ES-I3 (cell line): ENCODE results near the gene ZNHIT1.
A peak's percentile ranks its signal among the peaks of the same experiment; 100 is the strongest.
"Not testable (repeated sequence)": the region's sequence is repeated elsewhere in the genome, so short reads cannot be mapped to it uniquely, and the experiment has no call there.

ENCODE experiments used
- H3K36me3 ChIP-seq: 2 replicates; pipeline ENCODE4 v1.6.1; 2013; ENCODE audit warnings: mild to moderate bottlenecking, low read length, control low read depth, moderate library complexity; ENCODE audit not compliant: insufficient read depth
- H3K4me1 ChIP-seq: 2 replicates; pipeline ENCODE4 v1.6.1; 2013; ENCODE audit warnings: mild to moderate bottlenecking, control low read depth, low read length; ENCODE audit not compliant: insufficient read depth
- H3K9ac ChIP-seq: 2 replicates; pipeline ENCODE4 v1.6.1; 2013; ENCODE audit warnings: low read depth, mild to moderate bottlenecking, low read length, moderate library complexity
- H3K9me3 ChIP-seq: 2 replicates; pipeline ENCODE4 v1.6.1; 2013; ENCODE audit warnings: mild to moderate bottlenecking, low read length, moderate library complexity; ENCODE audit not compliant: control insufficient read depth, insufficient read depth

The ZNHIT1 gene

GRCh38 chr7:101201695-101202602, 16.0 kb upstream of the ZNHIT1 start:
- Histone ChIP-seq H3K9ac (peak overlapping the region; percentile 54), H3K4me1 (peaks cover 6% of the 10 kb centered on the region; the same call in 1 of the 2 replicates), H3K36me3 (no peaks in the 10 kb centered on the region), H3K9me3 (no peaks in the 10 kb centered on the region)

- Histone ChIP-seq H3K9ac (peak overlapping the region; percentile 54; the same call in 1 of the 2 replicates), H3K9me3 (no peaks in the 10 kb centered on the region), H3K4me1 (peaks cover 6% of the 10 kb centered on the region; the same call in 1 of the 2 replicates), H3K36me3 (no peaks in the 10 kb centered on the region)
These were observed 15.4 kb upstream of the ZNHIT1 start for GRCh38 chr7:101202603-101202918.

GRCh38 chr7:101203740-101204738, 13.9 kb upstream of the ZNHIT1 start:
- not testable (repeated sequence) for H3K9ac ChIP-seq, H3K4me1 ChIP-seq, H3K36me3 ChIP-seq, H3K9me3 ChIP-seq

- no peaks in the 10 kb centered on the region; the same call in 1 of the 2 replicates for H3K36me3 ChIP-seq
These were observed 11.9 kb upstream of the ZNHIT1 start for GRCh38 chr7:101205901-101206664.

GRCh38 chr7:101206665-101207042, 11.3 kb upstream of the ZNHIT1 start:
- Histone ChIP-seq H3K36me3 (no peaks in the 10 kb centered on the region; the same call in 1 of the 2 replicates), H3K9me3 (no peaks in the 10 kb centered on the region), H3K9ac (no peak overlapping the region), H3K4me1 (no peaks in the 10 kb centered on the region)

More at GRCh38 chr7:101205901-101206664, 11.9 kb upstream of the ZNHIT1 start:
- Histone ChIP-seq H3K9me3 (no peaks in the 10 kb centered on the region), H3K4me1 (peaks cover under 1% of the 10 kb centered on the region; the same call in 1 of the 2 replicates), H3K9ac (no peak overlapping the region)

GRCh38 chr7:101207459-101207858, 10.5 kb upstream of the ZNHIT1 start:
- no peak overlapping the region for H3K9ac ChIP-seq
- no peaks in the 10 kb centered on the region for H3K9me3 ChIP-seq
- H3K36me3 ChIP-seq = no peaks in the 10 kb centered on the region; the same call in 1 of the 2 replicates
- no peaks in the 10 kb centered on the region for H3K4me1 ChIP-seq

GRCh38 chr7:101208794-101209193, 9.2 kb upstream of the ZNHIT1 start:
- H3K9me3 ChIP-seq = no peaks in the 10 kb centered on the region
- H3K4me1 ChIP-seq = no peaks in the 10 kb centered on the region
- no peak overlapping the region for H3K9ac ChIP-seq
- no peaks in the 10 kb centered on the region; the same call in 1 of the 2 replicates for H3K36me3 ChIP-seq

- no peaks in the 10 kb centered on the region for H3K9me3 ChIP-seq
- H3K4me1 ChIP-seq = no peaks in the 10 kb centered on the region
- H3K36me3 ChIP-seq = no peaks in the 10 kb centered on the region; the same call in 1 of the 2 replicates
- H3K9ac ChIP-seq = no peak overlapping the region
These were observed 7.8 kb upstream of the ZNHIT1 start for GRCh38 chr7:101210143-101210542.

- no peaks in the 10 kb centered on the region; the same call in 1 of the 2 replicates for H3K36me3 ChIP-seq
- H3K9me3 ChIP-seq = no peaks in the 10 kb centered on the region
- H3K9ac ChIP-seq = no peak overlapping the region
- no peaks in the 10 kb centered on the region for H3K4me1 ChIP-seq
These were observed 6.5 kb upstream of the ZNHIT1 start for GRCh38 chr7:101211501-101211900.

- Histone ChIP-seq H3K9me3 (no peaks in the 10 kb centered on the region), H3K36me3 (no peaks in the 10 kb centered on the region; the same call in 1 of the 2 replicates), H3K4me1 (no peaks in the 10 kb centered on the region), H3K9ac (no peak overlapping the region)
These were observed 6.0 kb upstream of the ZNHIT1 start for GRCh38 chr7:101212014-101212413.

GRCh38 chr7:101216001-101216859, 1.7 kb upstream of the ZNHIT1 start:
- Histone ChIP-seq H3K9me3 (no peaks in the 10 kb centered on the region), H3K9ac (peak overlapping the region; percentile 80), H3K36me3 (no peaks in the 10 kb centered on the region), H3K4me1 (no peaks in the 10 kb centered on the region)

GRCh38 chr7:101216860-101217387, 1.0 kb upstream of the ZNHIT1 start:
- H3K9me3 ChIP-seq = no peaks in the 10 kb centered on the region
- no peaks in the 10 kb centered on the region for H3K36me3 ChIP-seq
- H3K4me1 ChIP-seq = 0 out of 2 replicates have a peak, but pooled peaks cover 2% of the 10 kb centered on the region
- peak overlapping the region; percentile 80 for H3K9ac ChIP-seq
